Brain microvascular endothelial cell (primary cell): ENCODE results near the gene CLMN.
A peak's percentile ranks its signal among the peaks of the same experiment; 100 is the strongest.

Experiments used
- DNase-seq: peaks from one replicate; pipeline ENCODE4 v3.0.0-alpha.2; 2020
- H3K27ac ChIP-seq: fragments of 250-450 bp; sonication (Bioruptor Pico); 2 replicates; pipeline ENCODE4 v1.5.1; 2020; ENCODE audit warnings: mild to moderate bottlenecking, moderate library complexity
- H3K27me3 ChIP-seq: fragments of 250-450 bp; sonication (Bioruptor Pico); replicated peaks from 2 replicates; pipeline ENCODE4 v1.5.1; 2020; ENCODE audit warnings: mild to moderate bottlenecking
- H3K36me3 ChIP-seq: fragments of 250-450 bp; sonication (Bioruptor Pico); replicated peaks from 2 replicates; pipeline ENCODE4 v1.5.1; 2020; ENCODE audit warnings: mild to moderate bottlenecking
- H3K4me3 ChIP-seq: 2 replicates; pipeline ENCODE4 v1.5.1; 2011; ENCODE audit warnings: low read depth, mild to moderate bottlenecking, control low read depth, low read length, moderate library complexity
- CTCF ChIP-seq: IDR thresholded peaks from 2 replicates; pipeline ENCODE4 v1.5.1; 2011; ENCODE audit warnings: low read depth, mild to moderate bottlenecking, moderate library complexity, low read length, control low read depth, inconsistent platforms; ENCODE audit errors: missing control alignments
- in situ Hi-C: cut with HindIII; loops from 2 replicates; pipeline ENCODE4 v1.10.0; 2017; ENCODE audit warnings: low sequenced_read_pairs, low pct_ligation_motif_present

CLMN gene

GRCh38 chr14:95294834-95295599 lies 24.7 kb downstream of the CLMN start:
- in situ Hi-C loops: no loop called here
- TF ChIP-seq CTCF: no peak
- no peak overlapping the region for H3K4me3 ChIP-seq
- no peaks in the 10 kb centered on the region for H3K36me3 ChIP-seq
- no peak overlapping the region for H3K27ac ChIP-seq
- peak; percentile 32 for DNase-seq
- no peaks in the 10 kb centered on the region for H3K27me3 ChIP-seq

- in situ Hi-C loops: no loop called here
- no peaks in the 10 kb centered on the region for H3K36me3 ChIP-seq
- TF ChIP-seq CTCF: no peak
- H3K4me3 ChIP-seq: no peak overlapping the region
- no peaks in the 10 kb centered on the region for H3K27me3 ChIP-seq
- no peak for DNase-seq
- no peak overlapping the region for H3K27ac ChIP-seq
These were observed 25.4 kb downstream of the CLMN start for GRCh38 chr14:95294320-95294719.

DNA sequence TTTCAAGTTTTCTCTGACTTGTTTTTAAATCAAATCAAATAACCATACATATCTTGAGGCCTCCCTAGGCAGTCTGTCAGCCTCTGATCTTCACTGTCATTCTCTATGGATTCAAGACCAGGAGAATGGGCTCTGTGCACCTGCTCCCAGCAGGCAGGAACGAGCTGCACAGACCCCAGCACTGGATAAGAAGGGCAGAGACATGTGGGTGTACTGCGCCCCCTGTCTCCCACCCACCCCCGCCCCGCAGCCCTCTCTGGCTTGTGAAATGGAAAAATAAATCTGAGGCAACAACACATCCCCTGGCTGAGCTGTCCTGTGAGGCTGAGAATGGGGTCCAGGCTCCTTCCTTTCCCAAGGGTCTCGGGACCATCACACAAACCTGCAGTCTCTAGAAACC lies 26.3 kb downstream of the CLMN start:
- no peak for DNase-seq
- TF ChIP-seq CTCF: no peak
- Histone ChIP-seq H3K36me3 (no peaks in the 10 kb centered on the region), H3K27ac (no peak overlapping the region), H3K4me3 (no peak overlapping the region), H3K27me3 (no peaks in the 10 kb centered on the region)
- in situ Hi-C loops: no loop called here

GRCh38 chr14:95292660-95293425 lies 26.9 kb downstream of the CLMN start:
- Histone ChIP-seq H3K27ac (no peak overlapping the region), H3K27me3 (no peaks in the 10 kb centered on the region)
- DNase-seq: no peak

GRCh38 chr14:95291859-95292542 lies 27.7 kb downstream of the CLMN start:
- no peaks in the 10 kb centered on the region for H3K36me3 ChIP-seq
- H3K27ac ChIP-seq: peak overlapping the region; percentile 31
- no peak for TF ChIP-seq CTCF
- no peaks in the 10 kb centered on the region for H3K27me3 ChIP-seq
- in situ Hi-C loops: no loop called here
- DNase-seq: peak; percentile 88
- H3K4me3 ChIP-seq: no peak overlapping the region

More at GRCh38 chr14:95292660-95293425, 26.9 kb downstream of the CLMN start:
- no peaks in the 10 kb centered on the region for H3K36me3 ChIP-seq
- TF ChIP-seq CTCF: no peak
- no peak overlapping the region for H3K4me3 ChIP-seq
- in situ Hi-C loops: no loop called here
